ENCODE results near the gene LIPC.

LIPC gene

DNA sequence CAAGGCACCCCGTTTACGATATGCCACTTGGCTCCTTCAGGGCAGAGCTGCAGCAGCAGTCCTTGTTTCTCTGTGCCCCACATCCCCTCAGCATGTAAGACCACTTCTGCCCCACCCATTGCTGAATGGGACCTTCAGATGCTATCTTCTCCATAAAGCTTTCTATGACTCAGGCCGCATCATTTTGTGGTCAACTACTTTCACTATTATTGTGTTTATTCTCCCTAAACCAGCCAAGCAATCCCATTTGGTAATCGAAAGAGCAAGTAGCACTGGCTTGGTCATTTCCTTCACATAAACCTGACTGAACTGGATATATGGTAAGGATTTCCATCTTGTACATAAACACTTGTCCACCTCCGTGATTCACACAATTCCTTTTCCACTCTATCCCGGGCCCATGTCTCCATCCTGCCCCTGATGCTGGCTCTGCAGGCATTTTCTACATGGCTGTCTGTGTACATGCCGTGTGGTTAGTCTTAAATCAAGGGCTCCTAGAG is 25.7 kb downstream of the LIPC start:
- no peak overlapping the region for H3K4me3 ChIP-seq (ENCODE audit: low read depth, low read length)
- H3K4me1 ChIP-seq (ENCODE audit: control insufficient read depth, insufficient read depth, low read length): peaks cover under 1% of the 10 kb centered on the region; the same call in 1 of the 2 replicates
- H3K9me3 ChIP-seq (ENCODE audit: control insufficient read depth, insufficient read depth, low read depth, low read length): no peaks in the 10 kb centered on the region
- no peaks in the 10 kb centered on the region for H3K27me3 ChIP-seq (ENCODE audit: control insufficient read depth, insufficient read depth, low read length)
- no peak overlapping the region for H3K27ac ChIP-seq (ENCODE audit: low read depth, low read length)
- no peaks in the 10 kb centered on the region for H3K36me3 ChIP-seq (ENCODE audit: control insufficient read depth, insufficient read depth, low read length)
- H3K9ac ChIP-seq (ENCODE audit: low read length): no peak overlapping the region

DNA sequence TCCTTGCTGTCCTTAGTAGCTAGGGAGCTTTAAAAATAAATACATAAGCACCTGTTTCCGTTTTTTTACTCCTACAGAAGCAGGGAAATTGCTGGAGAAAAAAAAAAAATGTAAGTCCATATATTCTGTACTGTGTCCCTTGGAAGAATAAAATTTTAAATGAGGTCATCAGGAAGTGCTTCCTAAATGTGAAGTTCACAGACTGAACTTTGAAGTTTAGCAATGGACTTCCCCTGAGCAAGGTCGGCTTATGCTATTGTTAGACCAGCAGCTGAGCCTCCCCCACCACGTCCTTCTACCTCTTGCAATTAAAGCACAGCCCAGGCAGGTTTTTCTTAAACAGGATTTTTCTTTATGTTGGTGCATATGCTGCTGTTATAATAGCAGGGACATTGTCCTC is 26.3 kb downstream of the LIPC start:
- Histone ChIP-seq H3K9ac (ENCODE audit: low read length) (no peak overlapping the region), H3K4me3 (ENCODE audit: low read depth, low read length) (no peak overlapping the region), H3K27ac (ENCODE audit: low read depth, low read length) (no peak overlapping the region)

DNA sequence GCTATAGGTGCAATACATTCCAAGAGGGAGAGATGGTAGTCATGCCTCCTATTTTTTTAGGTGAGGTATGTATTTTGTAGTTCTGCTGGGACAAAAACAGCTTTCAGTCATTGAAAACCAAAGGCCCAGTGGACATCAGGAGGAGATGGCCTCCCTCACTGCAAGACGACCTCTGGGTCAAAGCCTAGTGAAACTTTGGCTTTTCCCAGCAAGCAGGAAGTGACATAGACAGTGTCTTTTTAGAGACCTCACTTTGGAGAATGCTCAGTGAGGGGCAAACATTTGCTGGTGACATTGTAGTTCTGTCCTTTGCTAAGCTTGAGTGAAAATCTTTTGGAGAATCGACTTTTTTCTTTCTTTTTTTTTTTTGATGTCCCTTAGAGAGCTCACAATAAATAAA is 27.3 kb downstream of the LIPC start:
- H3K36me3 ChIP-seq (ENCODE audit: control insufficient read depth, insufficient read depth, low read length): no peaks in the 10 kb centered on the region
- H3K9ac ChIP-seq (ENCODE audit: low read length): no peak overlapping the region
- no peak overlapping the region for H3K4me3 ChIP-seq (ENCODE audit: low read depth, low read length)
- peaks cover 8% of the 10 kb centered on the region; the same call in 1 of the 2 replicates for H3K4me1 ChIP-seq (ENCODE audit: control insufficient read depth, insufficient read depth, low read length)
- H3K27ac ChIP-seq (ENCODE audit: low read depth, low read length): no peak overlapping the region
- H3K9me3 ChIP-seq (ENCODE audit: control insufficient read depth, insufficient read depth, low read depth, low read length): no peaks in the 10 kb centered on the region
- H3K27me3 ChIP-seq (ENCODE audit: control insufficient read depth, insufficient read depth, low read length): no peaks in the 10 kb centered on the region

More for the DNA sequence above, 26.3 kb downstream of the LIPC start:
- no peaks in the 10 kb centered on the region for H3K36me3 ChIP-seq (ENCODE audit: control insufficient read depth, insufficient read depth, low read length)
- H3K9me3 ChIP-seq (ENCODE audit: control insufficient read depth, insufficient read depth, low read depth, low read length): no peaks in the 10 kb centered on the region
- peaks cover 6% of the 10 kb centered on the region; the same call in 1 of the 2 replicates for H3K4me1 ChIP-seq (ENCODE audit: control insufficient read depth, insufficient read depth, low read length)
- no peaks in the 10 kb centered on the region for H3K27me3 ChIP-seq (ENCODE audit: control insufficient read depth, insufficient read depth, low read length)

DNA sequence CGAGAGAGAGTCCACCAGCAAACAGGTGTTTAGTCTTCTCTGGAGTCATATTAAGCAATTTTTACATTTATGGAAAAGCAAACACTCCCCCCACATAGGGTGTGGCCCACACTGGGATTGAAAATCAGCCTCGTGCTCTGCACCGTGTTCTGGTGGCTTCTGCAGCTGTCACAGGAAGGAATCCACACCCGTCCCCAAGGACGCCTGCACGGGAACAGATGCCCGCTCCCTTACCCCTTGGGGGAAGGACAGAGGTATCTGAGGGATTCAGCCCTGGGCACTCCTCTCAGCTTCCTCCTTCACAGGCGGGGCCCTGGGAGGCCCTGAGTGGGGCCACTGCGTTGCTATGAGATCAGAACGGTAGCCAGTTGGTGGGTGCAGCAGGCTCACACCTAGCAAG is 27.8 kb downstream of the LIPC start:
- Histone ChIP-seq H3K27me3 (ENCODE audit: control insufficient read depth, insufficient read depth, low read length) (no peaks in the 10 kb centered on the region), H3K9ac (ENCODE audit: low read length) (no peak overlapping the region), H3K4me3 (ENCODE audit: low read depth, low read length) (no peak overlapping the region), H3K4me1 (ENCODE audit: control insufficient read depth, insufficient read depth, low read length) (peaks cover 8% of the 10 kb centered on the region; the same call in 1 of the 2 replicates), H3K36me3 (ENCODE audit: control insufficient read depth, insufficient read depth, low read length) (no peaks in the 10 kb centered on the region), H3K27ac (ENCODE audit: low read depth, low read length) (no peak overlapping the region), H3K9me3 (ENCODE audit: control insufficient read depth, insufficient read depth, low read depth, low read length) (no peaks in the 10 kb centered on the region)

DNA sequence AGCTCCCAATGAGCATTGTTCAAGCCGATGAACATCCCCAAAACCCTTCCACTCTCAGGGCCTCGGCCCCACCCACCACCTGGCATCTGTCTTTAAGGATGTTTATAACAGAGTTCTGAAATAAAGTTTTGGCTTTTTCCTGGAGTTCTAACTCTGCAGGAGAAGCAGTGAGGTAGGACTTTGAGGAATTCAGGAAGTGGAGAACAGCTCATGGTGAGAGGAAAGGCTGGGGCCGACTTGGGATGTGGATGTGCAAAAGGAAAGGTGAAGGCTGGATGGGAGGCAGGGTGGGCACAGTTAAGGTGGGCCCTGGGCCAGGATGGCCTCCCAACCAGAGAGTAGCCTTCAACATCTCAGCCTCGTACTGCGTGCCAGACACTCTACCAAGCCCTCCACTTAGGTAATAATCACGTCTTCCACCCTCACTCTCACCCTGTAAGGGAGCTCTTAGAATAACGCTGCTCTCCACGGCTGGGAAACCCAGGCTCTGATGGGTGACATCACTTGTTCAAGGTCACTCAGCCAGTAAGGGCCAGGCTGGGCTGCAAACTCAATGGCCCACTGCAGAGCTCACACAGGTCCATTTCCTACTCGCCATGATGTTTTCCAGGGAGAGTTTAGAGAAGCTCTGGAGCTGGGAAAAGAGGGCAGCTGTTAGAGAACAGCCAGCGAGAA is 28.5 kb downstream of the LIPC start:
- Histone ChIP-seq H3K27me3 (ENCODE audit: control insufficient read depth, insufficient read depth, low read length) (no peaks in the 10 kb centered on the region), H3K4me3 (ENCODE audit: low read depth, low read length) (no peak overlapping the region), H3K36me3 (ENCODE audit: control insufficient read depth, insufficient read depth, low read length) (no peaks in the 10 kb centered on the region), H3K9me3 (ENCODE audit: control insufficient read depth, insufficient read depth, low read depth, low read length) (no peaks in the 10 kb centered on the region), H3K9ac (ENCODE audit: low read length) (no peak overlapping the region), H3K4me1 (ENCODE audit: control insufficient read depth, insufficient read depth, low read length) (peaks cover 8% of the 10 kb centered on the region; the same call in 1 of the 2 replicates), H3K27ac (ENCODE audit: low read depth, low read length) (no peak overlapping the region)

DNA sequence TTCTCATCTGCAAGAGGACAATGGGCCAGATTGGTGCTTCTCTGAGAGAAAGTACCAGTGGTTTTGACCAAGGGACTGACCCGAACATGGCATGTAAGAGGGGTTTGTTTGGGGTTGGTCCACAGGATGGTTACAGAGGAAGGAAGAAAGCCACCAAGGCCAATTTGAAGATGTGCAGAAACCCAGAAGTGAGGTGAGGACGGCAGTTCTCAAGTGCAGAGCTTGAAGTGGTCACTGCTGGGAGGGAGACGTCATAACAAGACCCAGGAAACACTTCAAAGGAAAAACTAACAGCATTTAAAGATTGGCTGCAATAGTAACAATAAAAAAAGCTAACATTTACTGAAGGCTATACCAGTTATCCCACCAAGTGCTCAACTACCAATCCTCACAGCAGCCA is 29.1 kb downstream of the LIPC start:
- Histone ChIP-seq H3K27me3 (ENCODE audit: control insufficient read depth, insufficient read depth, low read length) (no peaks in the 10 kb centered on the region), H3K9me3 (ENCODE audit: control insufficient read depth, insufficient read depth, low read depth, low read length) (no peaks in the 10 kb centered on the region), H3K4me1 (ENCODE audit: control insufficient read depth, insufficient read depth, low read length) (peaks cover 8% of the 10 kb centered on the region; the same call in 1 of the 2 replicates), H3K27ac (ENCODE audit: low read depth, low read length) (no peak overlapping the region), H3K4me3 (ENCODE audit: low read depth, low read length) (no peak overlapping the region), H3K9ac (ENCODE audit: low read length) (no peak overlapping the region), H3K36me3 (ENCODE audit: control insufficient read depth, insufficient read depth, low read length) (no peaks in the 10 kb centered on the region)

DNA sequence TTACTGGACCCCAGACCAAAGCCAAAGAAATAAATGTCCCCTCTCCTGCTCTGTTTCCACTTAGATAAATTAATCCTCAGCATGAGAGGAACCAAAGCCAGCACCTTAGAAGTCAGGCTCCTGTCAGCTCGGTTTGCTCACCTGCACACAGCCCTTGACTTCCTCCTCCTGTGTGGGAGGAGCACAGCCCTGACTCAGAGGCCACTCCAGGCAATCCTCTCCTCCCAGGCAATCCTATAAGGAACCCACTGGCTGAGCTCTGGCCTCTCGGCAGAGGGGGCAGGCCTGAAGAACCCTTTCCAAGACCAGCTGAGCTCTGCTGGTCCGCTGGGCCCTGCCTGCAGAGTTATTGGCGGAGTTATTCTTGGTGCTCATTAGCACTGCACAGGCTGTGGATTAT is 30.8 kb downstream of the LIPC start:
- H3K27me3 ChIP-seq (ENCODE audit: control insufficient read depth, insufficient read depth, low read length): no peaks in the 10 kb centered on the region
- no peak overlapping the region for H3K27ac ChIP-seq (ENCODE audit: low read depth, low read length)
- H3K36me3 ChIP-seq (ENCODE audit: control insufficient read depth, insufficient read depth, low read length): no peaks in the 10 kb centered on the region
- peaks cover 8% of the 10 kb centered on the region; the same call in 1 of the 2 replicates for H3K4me1 ChIP-seq (ENCODE audit: control insufficient read depth, insufficient read depth, low read length)
- H3K9ac ChIP-seq (ENCODE audit: low read length): no peak overlapping the region
- H3K9me3 ChIP-seq (ENCODE audit: control insufficient read depth, insufficient read depth, low read depth, low read length): no peaks in the 10 kb centered on the region
- no peak overlapping the region for H3K4me3 ChIP-seq (ENCODE audit: low read depth, low read length)

DNA sequence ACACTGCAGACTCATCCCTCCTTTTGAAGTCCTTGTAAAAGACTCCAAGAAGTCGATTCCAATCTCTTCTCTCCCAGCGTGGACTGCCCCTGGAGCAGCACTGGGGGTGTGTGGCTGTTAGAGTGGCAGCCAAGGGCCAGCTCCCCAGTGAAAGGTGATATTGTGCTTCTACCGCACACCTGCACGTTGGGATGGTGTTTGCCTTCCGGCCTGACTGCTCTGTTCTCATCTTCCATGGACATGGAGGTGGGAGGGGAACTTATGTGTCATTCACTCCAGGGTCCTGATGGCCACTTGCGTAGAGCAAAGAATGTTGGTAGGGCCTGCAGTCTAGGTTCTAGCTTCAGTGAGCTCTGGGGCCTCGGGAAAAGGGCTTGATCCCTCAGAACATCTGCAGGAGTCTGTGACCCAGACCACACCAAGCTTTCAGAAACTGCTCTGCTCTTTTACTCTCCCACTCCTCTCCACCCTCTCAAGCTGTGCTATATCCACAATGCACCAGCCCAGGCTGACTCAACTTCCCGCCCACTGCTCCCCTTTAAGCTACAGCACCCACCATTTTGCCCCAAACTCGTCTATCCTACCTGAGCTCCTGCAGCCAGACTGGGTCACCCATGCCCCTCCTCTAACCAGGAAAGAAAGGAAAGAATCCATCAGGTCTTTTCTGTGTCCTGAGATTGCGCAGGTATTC is 31.3 kb downstream of the LIPC start:
- H3K4me1 ChIP-seq (ENCODE audit: control insufficient read depth, insufficient read depth, low read length): peaks cover 8% of the 10 kb centered on the region; the same call in 1 of the 2 replicates
- no peaks in the 10 kb centered on the region for H3K27me3 ChIP-seq (ENCODE audit: control insufficient read depth, insufficient read depth, low read length)
- H3K27ac ChIP-seq (ENCODE audit: low read depth, low read length): no peak overlapping the region
- H3K9ac ChIP-seq (ENCODE audit: low read length): no peak overlapping the region
- H3K9me3 ChIP-seq (ENCODE audit: control insufficient read depth, insufficient read depth, low read depth, low read length): no peaks in the 10 kb centered on the region
- no peaks in the 10 kb centered on the region for H3K36me3 ChIP-seq (ENCODE audit: control insufficient read depth, insufficient read depth, low read length)
- H3K4me3 ChIP-seq (ENCODE audit: low read depth, low read length): no peak overlapping the region

DNA sequence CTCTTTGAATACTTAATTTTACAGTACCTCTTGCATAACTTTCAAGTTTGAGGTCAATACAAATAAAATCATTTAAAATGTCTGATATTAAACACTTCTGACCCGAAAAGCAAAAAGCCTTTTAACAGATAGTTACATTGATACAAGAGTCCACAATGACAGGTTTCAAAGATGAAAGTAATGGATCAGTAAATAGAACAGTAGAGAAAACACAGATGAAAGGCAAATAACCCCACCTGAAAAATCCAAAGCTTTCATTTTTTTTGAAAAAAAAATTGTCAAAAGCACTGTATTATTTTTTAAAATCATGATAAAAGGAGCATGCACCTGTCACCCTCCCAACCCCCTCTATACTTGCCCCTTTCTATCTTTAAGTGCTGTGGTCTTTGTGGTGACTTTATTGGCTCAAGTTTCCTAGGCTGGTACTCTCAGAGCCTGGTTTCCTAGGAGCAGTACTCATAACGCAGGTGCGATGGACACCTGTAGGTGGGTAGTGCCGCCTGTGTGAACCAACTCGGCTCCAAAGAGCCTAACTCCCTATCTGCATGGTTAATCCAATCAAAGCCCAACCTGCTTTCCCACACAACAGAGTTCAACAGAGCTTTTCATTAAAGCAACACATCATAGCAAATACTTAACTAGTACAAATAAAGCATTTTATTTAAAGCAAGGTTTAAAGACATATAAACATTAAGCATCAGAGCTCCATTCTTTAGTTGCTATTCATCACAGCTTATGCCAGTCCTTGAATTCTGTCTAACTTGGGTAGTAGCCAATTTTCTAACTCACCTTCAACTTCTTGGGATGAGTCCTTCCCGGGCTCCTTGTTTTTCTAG is 32.2 kb downstream of the LIPC start:
- no peak overlapping the region for H3K4me3 ChIP-seq (ENCODE audit: low read depth, low read length)
- H3K27me3 ChIP-seq (ENCODE audit: control insufficient read depth, insufficient read depth, low read length): no peaks in the 10 kb centered on the region
- no peaks in the 10 kb centered on the region for H3K9me3 ChIP-seq (ENCODE audit: control insufficient read depth, insufficient read depth, low read depth, low read length)
- no peaks in the 10 kb centered on the region for H3K36me3 ChIP-seq (ENCODE audit: control insufficient read depth, insufficient read depth, low read length)
- H3K9ac ChIP-seq (ENCODE audit: low read length): no peak overlapping the region
- peaks cover 8% of the 10 kb centered on the region; the same call in 1 of the 2 replicates for H3K4me1 ChIP-seq (ENCODE audit: control insufficient read depth, insufficient read depth, low read length)
- no peak overlapping the region for H3K27ac ChIP-seq (ENCODE audit: low read depth, low read length)

DNA sequence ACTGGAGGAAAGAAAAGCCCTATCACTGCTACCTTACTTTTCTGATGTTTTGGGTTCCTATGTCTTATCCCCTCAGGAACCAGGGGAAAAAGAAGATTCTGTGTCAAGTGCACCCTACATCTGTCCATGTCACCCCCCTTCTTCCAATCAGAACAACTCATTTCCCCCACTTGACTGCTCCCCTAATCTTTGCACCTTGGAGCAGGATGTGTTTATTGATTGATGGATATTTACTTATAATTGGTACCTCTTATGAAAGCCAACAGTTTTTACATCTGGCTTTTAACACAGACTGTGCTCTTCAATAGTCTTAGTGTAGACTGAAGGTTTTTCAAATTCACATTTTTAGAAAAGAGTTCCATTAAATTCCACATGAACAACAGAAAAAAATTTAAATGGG is 33.3 kb downstream of the LIPC start:
- H3K4me1 ChIP-seq (ENCODE audit: control insufficient read depth, insufficient read depth, low read length): peaks cover 18% of the 10 kb centered on the region
- no peaks in the 10 kb centered on the region for H3K27me3 ChIP-seq (ENCODE audit: control insufficient read depth, insufficient read depth, low read length)
- no peak overlapping the region for H3K4me3 ChIP-seq (ENCODE audit: low read depth, low read length)
- H3K9ac ChIP-seq (ENCODE audit: low read length): no peak overlapping the region
- no peak overlapping the region for H3K27ac ChIP-seq (ENCODE audit: low read depth, low read length)
- no peaks in the 10 kb centered on the region for H3K36me3 ChIP-seq (ENCODE audit: control insufficient read depth, insufficient read depth, low read length)
- H3K9me3 ChIP-seq (ENCODE audit: control insufficient read depth, insufficient read depth, low read depth, low read length): no peaks in the 10 kb centered on the region

All from HUES6 (cell line).